GM19372 (cell line): ENCODE data around the gene ZBTB46.

Experiments
- ATAC-seq: cut with Tn5 transposase; IDR thresholded peaks from one replicate; pipeline ENCODE4 v1.9.1; 2021; ENCODE audit warnings: mild to moderate bottlenecking, low read depth, moderate library complexity; ENCODE audit not compliant: unreplicated experiment

ZBTB46 gene

DNA sequence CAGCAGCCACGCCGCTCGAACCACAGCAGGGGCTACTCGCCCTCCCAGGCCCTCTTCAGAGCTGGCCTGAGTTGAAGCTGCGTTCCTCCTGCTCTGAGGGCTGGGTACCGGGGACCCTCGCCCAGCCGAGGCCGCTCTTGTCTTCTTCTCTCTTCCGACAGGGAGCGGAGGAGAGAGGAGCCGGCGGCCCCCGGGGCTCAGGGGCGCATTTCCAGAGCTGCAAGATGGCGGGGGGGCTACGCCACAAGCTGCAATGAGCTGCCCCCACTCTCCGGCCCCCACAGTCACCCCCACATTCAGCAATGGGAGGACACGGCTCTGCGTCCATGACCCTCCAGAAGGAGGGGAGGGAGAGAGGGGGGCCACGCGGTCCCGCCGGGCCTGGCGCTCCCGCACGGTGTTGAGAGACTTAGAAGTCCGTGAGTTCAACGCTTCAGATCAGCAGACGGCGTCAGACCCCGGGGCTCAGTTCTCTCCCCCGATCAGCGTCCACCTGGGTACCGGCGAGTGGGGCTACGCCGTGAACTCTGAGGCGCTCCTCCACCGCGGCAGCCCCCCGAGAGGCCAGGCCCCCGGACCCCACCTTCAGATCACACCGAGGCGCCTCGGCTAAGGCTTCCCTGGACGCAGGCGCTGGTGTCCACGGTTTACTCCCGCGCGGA lies 59.9 kb downstream of the ZBTB46 start:
- no peak for ATAC-seq

DNA sequence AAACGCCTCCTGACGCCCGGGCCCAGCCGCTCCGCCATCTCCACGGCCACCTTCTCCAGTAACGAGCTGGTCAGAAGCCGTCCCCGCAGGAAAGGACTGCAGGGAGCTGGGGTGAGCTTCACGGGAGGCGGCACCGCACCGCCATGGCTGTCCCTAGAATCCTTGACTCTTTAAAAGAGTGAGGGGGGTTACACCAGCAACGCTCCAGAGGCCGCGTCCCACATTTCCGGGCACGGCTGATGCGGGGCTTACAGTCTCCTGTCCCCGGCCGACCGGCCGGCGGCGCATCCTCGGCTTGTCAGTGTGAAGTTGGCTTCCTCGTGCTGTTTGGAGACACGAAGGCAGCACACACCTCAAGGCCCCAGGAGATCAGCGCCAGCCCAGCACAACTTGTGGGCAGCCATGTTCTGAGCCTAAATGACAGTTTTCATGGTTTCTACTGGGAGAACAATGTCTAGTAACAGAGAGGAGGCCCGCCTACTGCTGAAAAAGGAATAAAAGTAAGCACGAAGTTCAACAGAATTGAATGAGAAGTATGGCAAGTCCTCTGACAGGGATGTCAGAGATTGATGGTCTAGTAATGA lies 61.1 kb downstream of the ZBTB46 start:
- ATAC-seq = no peak

DNA sequence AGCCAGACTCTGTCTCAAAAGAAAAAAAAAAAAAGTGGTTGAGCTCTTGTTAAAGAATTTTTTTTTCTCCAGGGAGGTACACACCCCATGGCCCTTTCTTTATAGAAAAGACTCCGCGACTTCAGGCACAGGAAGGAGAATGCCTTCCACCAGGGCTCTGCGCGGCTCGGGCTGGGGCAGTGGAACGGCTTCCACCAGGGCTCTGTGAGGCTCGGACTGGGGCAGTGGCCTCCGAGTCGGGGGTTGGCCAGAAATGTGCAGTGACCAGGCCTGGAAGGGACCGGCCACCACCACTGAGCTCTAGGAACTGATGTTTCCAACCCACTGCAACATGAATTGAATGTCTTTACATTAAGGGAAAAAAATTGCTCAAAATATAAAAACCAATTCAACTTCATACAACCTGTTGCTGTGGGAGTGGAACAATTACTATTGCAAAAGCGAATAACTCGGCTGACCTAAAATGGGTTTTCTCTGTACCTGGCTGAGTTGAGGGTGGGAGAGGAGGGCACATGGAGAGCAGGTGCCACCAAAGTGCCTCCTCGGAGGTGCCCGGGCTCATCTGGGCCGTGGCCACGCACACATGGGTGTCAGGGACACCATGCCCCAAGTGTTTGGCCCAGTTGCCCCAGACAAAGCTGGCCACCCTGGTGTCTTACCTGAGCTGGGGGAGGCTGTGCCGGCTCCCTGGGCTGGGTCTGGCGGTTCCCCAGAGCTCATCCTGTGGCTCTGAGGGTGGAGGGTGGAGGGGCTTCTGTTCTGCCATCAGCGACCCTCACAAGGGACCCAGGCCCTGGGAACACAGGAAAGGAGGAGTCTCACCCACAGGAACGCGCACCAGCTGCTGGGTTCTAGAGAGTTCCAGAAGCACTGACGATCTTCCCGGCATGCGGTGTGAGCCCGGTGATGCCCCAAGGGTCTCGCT lies 62.2 kb downstream of the ZBTB46 start:
- ATAC-seq = no peak

DNA sequence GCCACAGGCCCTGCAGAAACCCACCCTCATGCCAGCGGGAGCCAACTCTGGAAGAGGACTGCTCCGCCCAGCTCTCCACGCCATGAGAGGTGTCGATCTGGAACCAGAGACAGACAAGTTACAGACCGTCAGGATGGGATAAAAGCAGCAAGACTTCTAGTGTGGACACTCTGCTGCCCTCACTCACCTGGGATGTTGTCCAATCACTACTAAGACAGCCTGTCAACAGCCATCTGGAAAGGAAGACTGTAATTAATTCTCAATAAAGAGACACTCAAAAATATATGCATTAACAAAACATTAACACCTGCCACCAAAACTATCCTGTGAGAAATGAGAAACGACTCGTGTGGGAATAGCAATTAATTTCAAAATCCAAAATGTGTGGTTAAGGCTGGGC lies 63.2 kb downstream of the ZBTB46 start:
- no peak for ATAC-seq

DNA sequence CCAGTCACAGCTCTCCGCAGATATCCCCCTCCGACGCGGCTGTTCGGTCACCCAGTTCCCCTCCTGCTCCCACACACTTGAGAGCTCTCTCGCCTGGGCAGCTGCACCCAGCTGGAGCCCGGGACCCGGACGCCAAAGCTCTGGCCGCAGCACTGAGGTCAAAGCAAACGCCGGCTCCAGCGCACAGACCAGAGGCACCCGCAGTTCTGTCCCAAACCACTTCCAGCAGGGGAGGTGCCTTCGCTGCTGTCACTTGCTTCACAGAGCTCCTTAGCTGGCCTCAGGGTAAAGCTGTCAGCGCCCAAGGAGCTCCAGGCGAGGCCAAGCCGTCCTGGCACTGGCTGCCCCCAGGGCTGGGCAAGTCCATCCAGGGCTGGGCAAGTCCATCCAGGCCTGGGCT lies 63.6 kb downstream of the ZBTB46 start:
- no peak for ATAC-seq

DNA sequence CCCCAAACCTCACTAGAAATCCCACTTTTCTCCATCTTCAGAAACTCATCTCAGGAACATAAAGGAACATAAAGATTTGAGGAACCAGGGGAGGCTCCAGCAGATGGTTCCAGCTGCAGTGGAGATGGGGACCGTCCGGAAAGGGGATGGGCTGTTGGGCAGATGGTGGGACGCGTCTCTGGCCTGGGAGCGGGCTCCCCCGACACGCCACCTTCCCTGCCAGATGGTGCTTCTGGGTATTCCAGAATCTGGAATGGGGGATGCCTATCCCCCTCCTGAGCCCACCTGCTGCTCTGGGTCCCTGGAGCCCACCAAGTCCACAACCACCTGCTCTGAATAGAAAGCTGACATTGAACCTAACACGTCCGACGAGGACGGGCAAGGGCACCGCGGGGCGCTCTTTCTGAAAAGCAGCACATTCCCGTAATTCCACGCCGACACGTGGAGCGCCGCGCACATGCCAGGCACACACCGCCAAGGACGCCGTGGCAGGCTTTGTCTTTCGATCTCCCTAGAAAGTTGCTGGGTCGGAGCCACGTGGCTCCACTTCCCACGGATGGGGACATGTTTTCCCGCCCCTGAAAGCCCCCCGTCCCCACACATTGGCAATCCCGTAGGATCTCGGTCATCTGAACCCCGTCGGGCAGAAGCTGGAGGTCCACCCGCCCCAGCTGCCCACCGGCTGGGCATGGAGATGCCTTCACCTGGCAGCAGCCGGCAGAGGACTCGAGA lies 64.2 kb downstream of the ZBTB46 start:
- no peak for ATAC-seq

DNA sequence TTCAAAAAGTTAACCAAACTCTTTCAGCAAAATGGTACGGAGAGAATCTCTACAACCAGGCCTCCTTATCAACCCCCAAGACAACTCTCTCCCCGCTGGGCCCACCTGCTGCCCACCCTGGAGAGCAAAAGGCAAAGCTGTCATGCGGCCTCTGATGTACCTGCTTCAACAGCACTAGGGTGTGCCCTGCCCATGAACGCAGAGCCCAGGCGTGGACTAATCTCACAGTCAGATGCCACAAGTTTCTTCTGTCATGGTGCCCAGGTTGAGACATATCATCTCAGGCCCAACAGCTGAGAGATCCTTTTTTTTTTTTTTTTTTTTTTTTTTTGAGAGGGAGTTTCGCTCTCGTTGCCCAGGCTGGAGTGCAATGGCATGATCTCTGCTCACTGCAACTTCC lies 65.2 kb downstream of the ZBTB46 start:
- no peak for ATAC-seq

DNA sequence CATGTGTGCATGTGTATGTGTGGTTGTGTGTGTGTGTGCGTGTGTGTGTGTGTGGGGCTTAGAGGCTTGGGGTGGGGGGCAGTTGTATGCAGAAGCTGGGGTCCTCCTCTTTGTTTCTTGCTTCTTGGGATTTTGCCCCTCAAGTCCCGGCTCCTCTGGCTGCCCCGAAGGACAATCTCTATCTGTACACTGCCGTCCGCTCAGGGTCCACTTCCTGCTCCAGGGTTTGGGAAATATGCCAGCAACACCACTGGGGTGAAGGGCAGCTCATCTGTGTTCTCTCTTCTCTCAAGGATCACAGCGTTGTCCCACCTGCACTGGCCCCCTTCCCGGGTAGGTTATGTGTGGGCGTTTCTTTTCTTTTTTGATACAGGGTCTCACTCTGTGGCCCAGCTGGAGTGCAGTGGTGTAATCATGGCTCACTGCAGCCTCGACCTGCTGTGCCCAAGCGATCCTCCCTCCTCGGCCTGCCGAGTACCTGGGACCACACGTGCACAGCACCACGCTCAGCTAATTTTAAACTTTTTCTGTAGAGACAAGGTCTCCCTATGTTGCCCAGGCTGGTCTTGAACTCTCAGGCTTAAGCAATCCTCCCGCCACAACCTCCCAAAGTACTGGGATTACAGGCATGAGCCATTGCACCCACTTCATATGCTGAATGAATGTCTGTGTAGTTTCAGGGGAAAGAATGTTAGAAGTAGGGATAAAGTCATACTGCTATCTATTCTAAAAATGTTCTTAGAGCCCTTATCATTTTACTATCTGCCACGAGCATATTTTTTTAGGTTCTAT lies 65.8 kb downstream of the ZBTB46 start:
- ATAC-seq = no peak

DNA sequence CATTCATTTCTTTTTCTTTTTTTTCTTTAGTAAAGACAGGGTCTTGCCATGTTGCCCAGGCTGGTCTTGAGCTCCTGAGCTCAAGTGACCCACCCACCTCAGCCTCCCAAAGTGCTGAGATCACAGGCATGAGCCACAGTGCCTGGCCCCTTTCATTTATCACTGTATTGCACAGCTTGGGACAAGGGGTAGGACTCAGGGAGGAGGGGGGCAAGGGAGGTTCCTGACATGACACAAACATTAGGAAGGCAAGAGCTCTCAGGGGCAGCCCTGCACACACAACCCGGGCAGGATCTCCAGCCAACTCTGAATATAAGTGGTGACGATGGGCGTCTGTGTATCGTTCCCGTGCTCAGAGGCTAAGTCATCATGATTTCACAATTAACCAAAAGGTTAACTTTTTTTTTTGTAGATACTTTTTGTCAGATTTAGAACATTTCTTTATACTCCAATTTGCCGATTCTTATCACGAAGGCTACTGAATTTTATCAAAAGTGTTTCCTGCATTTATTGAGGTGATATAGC lies 71.6 kb downstream of the ZBTB46 start:
- ATAC-seq = no peak

DNA sequence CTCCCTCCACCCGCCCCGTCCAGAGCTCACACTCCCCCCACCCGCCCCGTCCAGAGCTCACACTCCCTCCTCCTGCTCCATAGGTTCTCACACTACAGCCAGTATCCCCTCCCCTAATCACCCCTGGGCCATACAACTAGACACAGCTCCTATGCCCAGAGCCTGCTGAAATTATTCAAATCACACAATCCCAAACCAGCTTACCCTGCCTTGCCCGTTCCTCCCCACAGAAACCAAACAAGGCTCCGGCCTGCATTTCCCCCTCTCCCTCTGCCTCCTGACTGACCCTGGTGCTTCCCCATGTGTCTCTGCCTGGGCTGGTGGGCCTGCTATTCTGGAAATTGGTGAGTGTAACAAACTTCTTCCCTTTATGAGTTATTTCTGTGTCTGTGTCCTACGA lies 72.9 kb downstream of the ZBTB46 start:
- ATAC-seq = no peak

DNA sequence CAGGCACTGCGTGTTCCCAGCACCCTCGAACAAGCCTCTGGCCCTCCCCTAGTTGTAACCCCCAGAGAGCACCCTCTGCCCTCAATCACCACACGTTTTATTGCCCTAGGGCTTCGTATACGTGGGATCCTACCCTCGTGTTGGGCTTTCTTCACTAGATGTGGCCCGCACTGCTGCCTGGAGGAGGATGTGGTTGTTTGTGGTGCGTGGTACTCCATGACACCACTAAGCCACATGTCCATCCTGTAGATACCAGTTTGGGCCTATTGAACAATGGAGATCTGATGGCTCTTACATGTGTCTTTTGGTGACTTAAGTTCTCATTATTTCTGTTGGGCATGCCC lies 74.4 kb downstream of the ZBTB46 start:
- no peak for ATAC-seq

DNA sequence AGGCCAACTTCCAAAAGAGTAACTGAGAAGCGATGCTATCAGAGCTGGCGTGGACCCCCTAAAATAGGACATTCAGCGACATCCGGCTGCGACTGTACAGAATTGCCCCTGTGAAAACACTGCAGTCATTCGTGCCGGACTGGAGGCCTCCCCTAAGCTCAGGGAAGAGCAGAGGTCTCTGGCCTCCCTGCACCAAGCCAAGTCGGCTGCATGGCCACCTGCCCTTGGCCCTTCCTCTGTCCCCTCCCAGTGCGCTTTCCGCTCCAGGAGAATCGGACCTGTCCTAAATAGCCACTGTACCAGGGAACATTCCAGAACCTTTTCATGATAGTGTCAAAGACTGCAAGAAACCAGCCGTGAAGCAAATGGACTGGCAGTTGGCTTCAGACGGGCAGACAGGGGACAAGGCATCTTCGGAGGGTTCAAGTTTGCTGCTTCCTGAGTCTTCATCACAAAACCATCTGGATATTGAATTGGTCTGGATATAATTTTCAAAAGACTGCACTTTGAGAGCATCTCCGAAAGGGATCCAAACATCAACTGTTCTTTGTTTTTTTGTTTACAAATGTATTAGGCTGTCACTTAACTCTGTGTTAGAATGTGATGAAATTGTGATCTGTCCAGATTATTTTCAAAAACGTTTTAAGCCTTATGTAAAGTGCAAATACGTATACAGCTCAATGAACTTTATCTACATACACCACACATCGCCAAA lies 75.0 kb downstream of the ZBTB46 start:
- no peak for ATAC-seq

DNA sequence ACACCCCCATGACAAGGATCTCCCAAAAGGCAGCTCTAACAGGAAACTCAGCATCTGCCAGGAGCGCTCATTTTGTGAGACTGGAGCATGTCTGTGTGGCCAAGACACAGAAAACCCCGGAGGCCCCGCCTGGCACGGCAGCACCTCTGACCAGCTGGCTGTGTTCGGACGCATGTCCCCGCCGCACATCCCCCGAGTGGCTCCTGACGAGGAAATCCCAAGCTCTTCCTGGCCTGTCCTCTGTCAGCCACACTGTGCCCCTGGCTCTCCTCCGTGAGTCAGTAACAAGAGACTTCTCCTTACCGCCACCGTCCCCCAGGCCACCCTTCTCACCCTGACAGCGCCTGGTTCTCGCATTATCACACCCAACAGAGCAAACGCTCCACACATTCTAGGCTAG lies 77.1 kb downstream of the ZBTB46 start:
- no peak for ATAC-seq

DNA sequence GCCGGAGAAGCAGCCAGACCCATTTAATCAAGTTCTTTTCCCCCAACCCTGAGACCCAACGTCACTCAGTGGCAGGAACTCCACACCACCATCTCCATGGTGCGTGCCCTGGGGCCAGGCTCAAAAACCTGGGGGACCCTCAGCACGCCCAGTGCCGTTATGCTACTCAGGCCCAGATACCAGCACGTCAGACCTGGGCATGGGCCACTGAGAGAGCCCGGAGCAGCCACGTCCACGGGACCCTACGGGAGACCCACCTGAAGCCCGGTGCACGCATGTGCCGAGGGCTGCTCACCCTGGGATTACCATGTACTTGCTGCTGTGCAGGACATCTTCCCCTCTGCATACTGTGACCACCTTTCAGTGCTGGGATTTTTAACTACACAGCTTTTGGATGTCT lies 77.7 kb downstream of the ZBTB46 start:
- no peak for ATAC-seq

DNA sequence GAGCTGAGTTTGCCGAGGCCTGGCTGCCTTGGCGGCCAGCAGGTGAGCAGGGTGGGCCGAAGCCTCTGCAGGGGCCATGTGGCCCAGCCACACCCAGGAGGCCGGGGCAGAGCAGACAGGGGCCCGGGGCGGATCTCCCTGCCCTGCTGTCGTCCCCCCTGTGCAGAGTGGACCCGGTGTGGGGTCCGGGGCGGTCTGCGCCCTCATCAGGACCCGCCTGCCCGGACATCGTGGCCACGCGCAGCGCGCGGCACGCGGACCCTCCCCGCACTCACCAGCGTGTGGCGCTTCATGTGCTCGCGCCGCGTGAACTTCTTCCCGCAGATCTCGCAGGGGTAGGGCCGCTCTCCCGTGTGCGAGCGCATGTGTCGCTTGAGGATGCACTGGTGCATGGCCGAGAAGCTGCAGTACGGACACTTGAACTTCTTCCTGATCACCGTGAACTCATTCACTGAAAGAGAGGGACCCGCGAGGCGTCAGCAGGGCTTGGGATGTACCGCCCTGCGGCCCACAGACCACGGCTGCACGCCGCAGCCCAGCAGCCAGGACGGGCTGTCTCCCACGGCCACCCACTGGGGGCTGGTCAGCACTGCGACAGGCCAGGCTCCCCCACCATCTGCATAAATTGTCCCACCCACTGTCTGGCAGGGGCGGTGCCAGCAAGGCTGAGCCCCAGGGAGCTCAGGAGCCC lies 78.5 kb downstream of the ZBTB46 start:
- ATAC-seq = no peak

DNA sequence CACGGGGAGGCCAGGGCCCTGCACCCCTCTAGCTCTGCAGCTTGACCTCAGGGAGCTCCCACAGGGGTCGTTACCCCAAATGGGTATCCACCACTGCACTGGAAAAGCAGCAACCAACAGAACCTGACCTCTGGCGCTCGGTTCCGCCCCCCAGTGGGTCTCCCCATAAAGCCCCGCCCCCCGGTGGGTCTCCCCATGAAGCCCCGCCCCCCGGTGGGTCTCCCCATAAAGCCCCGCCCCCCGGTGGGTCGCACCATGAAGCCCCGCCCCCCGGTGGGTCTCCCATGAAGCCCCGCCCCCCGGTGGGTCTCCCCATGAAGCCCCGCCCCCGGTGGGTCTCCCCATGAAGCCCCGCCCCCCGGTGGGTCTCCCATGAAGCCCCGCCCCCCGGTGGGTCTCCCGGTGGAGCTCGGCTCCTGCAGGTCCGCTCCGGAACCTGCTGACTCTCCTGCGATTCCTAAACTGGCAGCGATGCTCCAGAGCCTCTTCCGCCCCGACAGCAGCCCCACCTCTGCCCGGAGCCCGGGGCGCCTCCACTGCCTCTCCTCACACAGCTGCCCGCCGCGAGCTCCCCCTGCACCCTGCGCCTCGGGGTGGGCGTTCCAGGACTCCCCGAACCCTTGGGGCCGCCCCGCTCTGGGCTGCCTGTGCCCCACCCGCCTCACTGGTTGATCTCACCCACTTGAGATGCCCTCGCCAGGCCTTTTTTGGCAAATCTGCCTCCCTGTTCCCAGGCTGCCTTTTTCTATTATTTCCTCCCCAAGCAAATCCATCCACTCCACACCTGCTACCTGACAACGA lies 79.4 kb downstream of the ZBTB46 start:
- no peak for ATAC-seq

DNA sequence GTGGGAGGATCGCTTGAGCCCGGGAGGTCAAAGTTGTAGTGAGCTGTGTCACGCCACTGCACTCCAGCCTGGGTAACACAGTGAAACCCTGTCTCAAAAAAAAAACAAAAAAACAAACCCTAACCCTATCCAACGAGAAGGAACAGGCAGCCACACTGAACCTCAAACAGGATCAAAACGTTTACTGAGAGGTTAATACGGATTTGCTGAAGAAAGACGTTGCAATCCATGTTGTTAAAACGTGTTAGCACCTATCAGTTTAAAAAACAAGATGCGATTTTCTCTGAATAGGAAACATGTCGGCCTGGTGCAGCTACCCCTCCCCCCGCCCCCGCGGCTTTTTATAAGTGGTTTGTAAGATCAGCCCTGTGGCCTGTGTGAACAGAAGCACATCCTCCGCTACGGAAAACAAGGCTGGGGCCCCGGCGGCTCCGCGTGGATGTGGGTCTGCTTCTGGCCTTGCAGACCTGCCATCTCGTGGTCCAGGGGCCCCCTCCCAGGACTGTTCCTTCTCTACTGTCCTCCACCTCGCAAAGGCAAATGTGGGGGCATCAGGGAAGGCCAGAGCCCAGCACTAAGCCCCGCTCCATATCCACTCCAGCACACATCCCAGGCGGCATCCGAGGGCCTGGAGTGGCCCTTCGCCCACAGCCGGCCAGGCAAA lies 80.1 kb downstream of the ZBTB46 start:
- ATAC-seq = no peak
